ENCODE data around the gene TTC9B. TPM values are rescaled to one million over a fixed set of nuclear protein-coding genes. Genes with fewer than 3 reads are reported as not detected.

TTC9B gene
- total RNA-seq, 1 donor from 2014 or later, result not detected

- DNase-seq (no peak), ATAC-seq (peak; percentile 24)
- H3K36me3 ChIP-seq, result peaks cover 6% of the 10 kb centered on the region
- no peak for TF ChIP-seq CTCF (IDR thresholded peaks at IDR 0.05)
- no peaks in the 10 kb centered on the region for H3K4me1 ChIP-seq
- no peak overlapping the region for H3K4me3 ChIP-seq
- intact Hi-C loops (cut with DNase I), result no loop called here
- H3K27me3 ChIP-seq, result no peaks in the 10 kb centered on the region
- no peaks in the 10 kb centered on the region for H3K9me3 ChIP-seq
- H3K27ac ChIP-seq, result no peak overlapping the region
Observed at GRCh38 chr19:40204381-40204780, 13.8 kb downstream of the TTC9B start.

GRCh38 chr19:40200341-40201099 is 17.7 kb downstream of the TTC9B start:
- DNase-seq (no peak), ATAC-seq (no peak)
- Histone ChIP-seq H3K4me1 (no peaks in the 10 kb centered on the region), H3K27ac (no peak overlapping the region), H3K9me3 (no peaks in the 10 kb centered on the region), H3K27me3 (no peaks in the 10 kb centered on the region), H3K4me3 (no peak overlapping the region), H3K36me3 (peaks cover 6% of the 10 kb centered on the region)
- TF ChIP-seq CTCF (IDR thresholded peaks at IDR 0.05), result no peak
- intact Hi-C loops (cut with DNase I), result no loop called here

- no peaks in the 10 kb centered on the region for H3K4me1 ChIP-seq
- DNase-seq, result no peak
- H3K9me3 ChIP-seq, result no peaks in the 10 kb centered on the region
- H3K27me3 ChIP-seq, result no peaks in the 10 kb centered on the region
- H3K36me3 ChIP-seq, result peaks cover 5% of the 10 kb centered on the region
- ATAC-seq, result no peak
- TF ChIP-seq CTCF (IDR thresholded peaks at IDR 0.05), result no peak
- intact Hi-C loops (cut with DNase I), result no loop called here
- H3K27ac ChIP-seq, result no peak overlapping the region
- H3K4me3 ChIP-seq, result no peak overlapping the region
Observed at GRCh38 chr19:40198272-40198990, 19.8 kb downstream of the TTC9B start.

- Histone ChIP-seq H3K4me3 (no peak overlapping the region), H3K27me3 (no peaks in the 10 kb centered on the region), H3K4me1 (peaks cover 12% of the 10 kb centered on the region), H3K9me3 (no peaks in the 10 kb centered on the region), H3K27ac (no peak overlapping the region), H3K36me3 (no peaks in the 10 kb centered on the region)
- intact Hi-C loops (cut with DNase I), result no loop called here
- ATAC-seq (no peak), DNase-seq (no peak)
- TF ChIP-seq CTCF (IDR thresholded peaks at IDR 0.05), result no peak
Observed at GRCh38 chr19:40193587-40193849, 24.7 kb downstream of the TTC9B start.

GRCh38 chr19:40192758-40193586 is 25.2 kb downstream of the TTC9B start:
- Histone ChIP-seq H3K27ac (no peak overlapping the region), H3K4me3 (no peak overlapping the region), H3K27me3 (no peaks in the 10 kb centered on the region), H3K4me1 (peaks cover 12% of the 10 kb centered on the region), H3K9me3 (no peaks in the 10 kb centered on the region), H3K36me3 (no peaks in the 10 kb centered on the region)
- DNase-seq, result no peak
- TF ChIP-seq CTCF (IDR thresholded peaks at IDR 0.05), result no peak
- intact Hi-C loops (cut with DNase I), result no loop called here
- ATAC-seq, result no peak

All from upper lobe of right lung (tissue), 1 donor.